Glutamatergic neuron (in vitro differentiated cells): ENCODE results near the gene VSTM4. TPM values are rescaled to one million over a fixed set of nuclear protein-coding genes. Genes with fewer than 3 reads are reported as not detected.

Experiments used
- DNase-seq: peaks from one replicate; pipeline ENCODE4 v3.0.0; 2022
- H3K27ac Mint-ChIP-seq: one replicate; pipeline ENCODE4 v1.8.0; 2020; ENCODE audit warnings: mild to moderate bottlenecking, mixed read lengths, inconsistent platforms; ENCODE audit not compliant: unreplicated experiment
- H3K27me3 Mint-ChIP-seq: one replicate; pipeline ENCODE4 v1.8.0; 2020; ENCODE audit warnings: mild to moderate bottlenecking, moderate library complexity, mixed read lengths, inconsistent platforms; ENCODE audit not compliant: unreplicated experiment
- H3K36me3 Mint-ChIP-seq: one replicate; pipeline ENCODE4 v1.8.0; 2020; ENCODE audit warnings: mild to moderate bottlenecking, mixed read lengths, inconsistent platforms; ENCODE audit not compliant: unreplicated experiment
- H3K4me1 Mint-ChIP-seq: one replicate; pipeline ENCODE4 v1.8.0; 2020; ENCODE audit warnings: mild to moderate bottlenecking, low read depth, mixed read lengths, inconsistent platforms; ENCODE audit not compliant: unreplicated experiment
- H3K4me3 Mint-ChIP-seq: one replicate; pipeline ENCODE4 v1.8.0; 2020; ENCODE audit warnings: mild to moderate bottlenecking, mixed read lengths, inconsistent platforms; ENCODE audit not compliant: unreplicated experiment
- H3K9me3 Mint-ChIP-seq: one replicate; pipeline ENCODE4 v1.8.0; 2020; ENCODE audit warnings: mild to moderate bottlenecking, moderate library complexity, mixed read lengths, inconsistent platforms; ENCODE audit not compliant: unreplicated experiment
- total RNA-seq: library from RNA; stranded (reverse); fragmentation: NEBNext Ultra II Directional; extraction: Animal tissue kit (Norgen Biotek cat#: 25700); gene quantifications from one replicate; pipeline ENCODE4 v1.2.1, GENCODE V29; 2021; ENCODE audit not compliant: unreplicated experiment
- TF ChIP-seq, protein P1 (sequence below): fragments of 200-600 bp; sonication (generic); IDR thresholded peaks from one replicate; pipeline ENCODE4 v1.5.0; 2021; ENCODE audit not compliant: partially characterized antibody, unreplicated experiment

Gene VSTM4
- total RNA-seq, 1 donor from 2014 or later: 2.0 TPM

DNA sequence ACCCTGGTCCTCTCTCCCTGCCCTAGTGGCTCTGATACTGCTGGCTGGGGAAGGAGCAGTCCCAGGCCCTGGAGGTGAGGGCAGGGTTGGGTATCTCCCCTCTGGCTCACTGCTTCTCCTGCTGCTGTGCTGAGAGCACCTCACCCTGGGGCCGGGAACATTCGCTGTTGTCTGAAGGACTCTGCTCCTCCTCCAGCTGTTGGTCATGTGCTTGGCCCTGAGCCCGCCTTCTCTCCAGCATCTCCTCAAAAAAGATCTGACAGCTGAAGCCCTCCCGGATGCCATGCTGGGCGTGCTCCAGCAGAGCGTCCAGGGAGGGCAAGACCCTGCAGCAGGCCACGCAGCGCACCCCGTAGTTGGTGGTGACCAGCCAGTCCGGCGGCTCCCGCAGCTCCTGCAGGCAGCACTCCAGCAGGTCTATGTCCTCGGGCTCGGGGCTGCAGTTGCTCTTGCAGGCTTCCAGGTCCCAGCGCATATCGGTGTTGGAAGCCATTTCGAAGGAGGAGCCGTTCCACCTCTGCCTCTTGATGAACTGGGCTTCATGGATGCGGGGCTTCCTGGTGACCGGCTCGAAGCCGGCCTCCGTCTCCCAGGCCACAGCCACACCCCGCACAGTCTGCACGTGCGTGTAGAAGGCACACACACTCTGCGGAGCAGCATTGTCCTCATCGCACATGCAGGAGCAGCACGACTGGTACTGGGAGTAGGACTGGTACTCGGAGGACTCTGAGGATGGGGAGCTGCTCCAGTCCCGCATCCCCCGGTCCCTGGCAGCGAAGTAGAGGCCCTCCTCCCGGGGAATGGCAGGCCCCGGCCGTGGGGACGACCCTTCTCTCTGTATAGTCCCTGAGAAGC is 16.4 kb upstream of the VSTM4 start:
- H3K27ac Mint-ChIP-seq: no peak overlapping the region
- peaks cover 8% of the 10 kb centered on the region for H3K9me3 Mint-ChIP-seq
- DNase-seq: no peak
- H3K36me3 Mint-ChIP-seq: no peaks in the 10 kb centered on the region
- no peaks in the 10 kb centered on the region for H3K27me3 Mint-ChIP-seq
- peaks cover 4% of the 10 kb centered on the region for H3K4me1 Mint-ChIP-seq
- TF ChIP-seq, protein P1, sequence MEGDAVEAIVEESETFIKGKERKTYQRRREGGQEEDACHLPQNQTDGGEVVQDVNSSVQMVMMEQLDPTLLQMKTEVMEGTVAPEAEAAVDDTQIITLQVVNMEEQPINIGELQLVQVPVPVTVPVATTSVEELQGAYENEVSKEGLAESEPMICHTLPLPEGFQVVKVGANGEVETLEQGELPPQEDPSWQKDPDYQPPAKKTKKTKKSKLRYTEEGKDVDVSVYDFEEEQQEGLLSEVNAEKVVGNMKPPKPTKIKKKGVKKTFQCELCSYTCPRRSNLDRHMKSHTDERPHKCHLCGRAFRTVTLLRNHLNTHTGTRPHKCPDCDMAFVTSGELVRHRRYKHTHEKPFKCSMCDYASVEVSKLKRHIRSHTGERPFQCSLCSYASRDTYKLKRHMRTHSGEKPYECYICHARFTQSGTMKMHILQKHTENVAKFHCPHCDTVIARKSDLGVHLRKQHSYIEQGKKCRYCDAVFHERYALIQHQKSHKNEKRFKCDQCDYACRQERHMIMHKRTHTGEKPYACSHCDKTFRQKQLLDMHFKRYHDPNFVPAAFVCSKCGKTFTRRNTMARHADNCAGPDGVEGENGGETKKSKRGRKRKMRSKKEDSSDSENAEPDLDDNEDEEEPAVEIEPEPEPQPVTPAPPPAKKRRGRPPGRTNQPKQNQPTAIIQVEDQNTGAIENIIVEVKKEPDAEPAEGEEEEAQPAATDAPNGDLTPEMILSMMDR: no peak
- H3K4me3 Mint-ChIP-seq: no peak overlapping the region

DNA sequence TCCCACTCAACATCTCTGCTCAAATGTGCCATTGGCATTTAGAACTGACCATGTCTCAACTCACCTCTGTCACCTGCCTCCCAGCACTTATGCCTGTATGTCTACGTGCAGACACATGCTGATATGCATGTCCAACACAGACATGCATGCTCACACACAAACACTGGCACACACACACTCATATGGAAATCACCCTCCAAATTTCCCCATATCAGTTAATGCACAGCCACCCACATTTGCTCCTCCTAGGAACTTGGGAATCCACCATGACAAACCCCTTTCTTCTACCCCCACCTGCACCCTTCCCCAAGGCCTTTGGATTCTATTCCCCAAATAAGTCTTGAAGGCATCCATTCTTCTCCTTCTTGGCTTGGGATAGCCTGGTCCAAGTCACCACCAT is 14.1 kb upstream of the VSTM4 start:
- DNase-seq: no peak
- no peak overlapping the region for H3K27ac Mint-ChIP-seq
- TF ChIP-seq, protein P1: no peak
- H3K4me3 Mint-ChIP-seq: no peak overlapping the region
- H3K27me3 Mint-ChIP-seq: no peaks in the 10 kb centered on the region
- no peaks in the 10 kb centered on the region for H3K36me3 Mint-ChIP-seq
- peaks cover 2% of the 10 kb centered on the region for H3K9me3 Mint-ChIP-seq
- peaks cover 4% of the 10 kb centered on the region for H3K4me1 Mint-ChIP-seq

DNA sequence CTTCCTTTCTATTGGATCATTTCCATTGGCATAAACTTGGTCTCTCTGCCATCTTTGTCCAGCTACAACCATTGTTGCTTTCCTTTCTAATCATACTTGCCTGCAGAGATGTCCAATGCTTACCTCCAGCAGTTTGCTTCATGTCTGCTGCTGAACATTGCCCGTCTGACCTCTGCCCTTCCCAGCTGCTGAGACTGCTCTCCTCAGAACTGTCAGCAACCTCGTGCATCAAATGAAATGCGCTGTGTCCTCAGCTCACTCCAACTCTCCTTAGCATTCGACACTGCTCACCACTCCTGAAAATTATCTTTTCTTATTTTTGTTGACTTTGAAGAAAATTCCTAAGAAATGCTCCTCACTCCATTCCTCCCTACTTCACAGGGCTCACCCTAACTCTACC is 13.5 kb upstream of the VSTM4 start:
- no peak for DNase-seq
- TF ChIP-seq, protein P1: no peak
- no peak overlapping the region for H3K27ac Mint-ChIP-seq
- no peaks in the 10 kb centered on the region for H3K27me3 Mint-ChIP-seq
- no peak overlapping the region for H3K4me3 Mint-ChIP-seq
- H3K9me3 Mint-ChIP-seq: peaks cover 2% of the 10 kb centered on the region
- no peaks in the 10 kb centered on the region for H3K4me1 Mint-ChIP-seq
- H3K36me3 Mint-ChIP-seq: no peaks in the 10 kb centered on the region

DNA sequence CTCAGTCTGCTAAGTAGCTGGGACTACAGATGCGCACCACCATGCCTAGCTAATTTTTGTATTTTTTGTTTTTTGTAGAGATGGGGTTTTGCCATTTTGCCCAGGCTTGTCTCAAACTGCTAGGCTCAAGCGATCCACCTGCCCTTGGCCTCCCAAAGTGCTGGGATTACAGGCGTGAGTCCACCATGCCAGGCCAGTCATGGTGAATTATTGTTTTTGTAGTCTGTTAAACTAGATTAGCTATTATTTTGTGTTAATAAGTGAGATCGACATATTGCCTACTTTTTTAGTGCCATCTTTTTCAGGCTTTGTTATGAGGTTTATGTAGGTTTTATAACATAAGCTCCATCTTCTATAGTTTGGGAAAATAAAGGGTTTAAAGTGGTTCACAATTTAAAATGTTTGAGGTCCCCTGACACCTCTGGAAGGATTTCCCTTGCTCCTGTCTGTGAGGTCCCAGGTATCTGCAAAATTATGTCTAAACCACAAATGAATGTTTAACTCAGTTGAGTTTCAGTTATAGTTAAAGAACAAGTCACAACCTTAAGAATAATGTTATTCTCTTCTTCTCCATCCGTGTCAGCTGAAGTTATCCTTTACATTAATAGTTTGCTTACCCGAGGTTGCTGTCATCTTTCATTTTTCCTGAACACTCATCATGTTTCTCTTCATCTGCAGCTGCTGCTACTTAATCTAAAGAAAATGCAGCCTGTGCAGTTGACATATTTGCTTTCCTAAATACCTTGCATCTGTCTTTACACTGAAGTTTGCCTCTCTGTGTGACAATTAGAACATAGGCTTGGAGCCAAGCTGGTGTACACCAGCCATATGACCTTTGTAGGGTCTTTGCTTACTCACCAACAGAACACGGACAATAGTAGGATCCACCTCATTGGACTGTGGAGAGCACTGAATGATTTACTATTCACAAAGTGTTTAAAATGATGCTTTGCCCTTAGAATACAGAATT is 8.9 kb upstream of the VSTM4 start:
- no peak for DNase-seq
- no peak overlapping the region for H3K27ac Mint-ChIP-seq
- TF ChIP-seq, protein P1: no peak

More for the DNA sequence above, 8.9 kb upstream of the VSTM4 start:
- Mint-ChIP-seq H3K36me3 (peaks cover 5% of the 10 kb centered on the region), H3K9me3 (no peaks in the 10 kb centered on the region), H3K27me3 (no peaks in the 10 kb centered on the region), H3K4me3 (no peak overlapping the region), H3K4me1 (no peaks in the 10 kb centered on the region)
